HG02938 (cell line): ENCODE results near the gene TRIO.

Experiments used
- ATAC-seq: cut with Tn5 transposase; IDR thresholded peaks from one replicate; pipeline ENCODE4 v1.9.1; 2021; ENCODE audit warnings: mild to moderate bottlenecking, moderate library complexity; ENCODE audit not compliant: unreplicated experiment

Gene TRIO

DNA sequence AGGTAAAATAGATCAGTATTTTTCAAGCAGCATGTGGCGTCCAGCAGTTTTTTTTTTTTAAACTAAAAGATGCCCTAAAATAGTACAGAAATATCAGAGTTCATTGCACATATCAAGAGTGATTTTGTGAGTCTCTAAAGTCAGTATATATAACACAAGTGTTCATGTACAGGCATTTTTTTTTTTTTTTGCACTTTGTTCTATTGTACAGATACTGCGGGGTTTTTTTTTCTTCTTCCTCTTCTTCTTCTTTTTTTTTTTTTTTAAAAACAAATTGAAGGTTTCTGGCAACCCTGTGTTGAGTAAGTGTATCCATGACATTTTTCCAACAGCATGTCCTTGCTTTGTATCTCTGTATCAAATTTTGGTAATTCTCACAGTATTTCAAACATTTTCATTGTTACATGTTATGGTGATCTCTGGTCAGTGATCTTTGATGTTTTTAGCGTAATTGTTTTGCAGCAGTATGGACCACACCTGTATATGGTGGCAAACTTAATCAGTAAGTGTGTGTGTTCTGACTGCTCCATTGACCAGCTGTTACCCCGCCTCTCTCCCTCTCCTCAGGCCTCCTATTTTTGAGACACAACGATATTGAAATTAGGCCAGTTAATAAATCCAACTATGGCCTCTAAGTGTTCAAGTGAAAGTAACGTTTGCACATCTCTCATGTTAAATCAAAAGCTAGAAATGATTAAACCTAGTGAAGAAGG lies 76.8 kb downstream of the TRIO start:
- ATAC-seq = no peak

- ATAC-seq = no peak
Measured at GRCh38 chr5:14220642-14221041, 77.5 kb downstream of the TRIO start.

- ATAC-seq = no peak
Measured at GRCh38 chr5:14221732-14222131, 78.6 kb downstream of the TRIO start.

DNA sequence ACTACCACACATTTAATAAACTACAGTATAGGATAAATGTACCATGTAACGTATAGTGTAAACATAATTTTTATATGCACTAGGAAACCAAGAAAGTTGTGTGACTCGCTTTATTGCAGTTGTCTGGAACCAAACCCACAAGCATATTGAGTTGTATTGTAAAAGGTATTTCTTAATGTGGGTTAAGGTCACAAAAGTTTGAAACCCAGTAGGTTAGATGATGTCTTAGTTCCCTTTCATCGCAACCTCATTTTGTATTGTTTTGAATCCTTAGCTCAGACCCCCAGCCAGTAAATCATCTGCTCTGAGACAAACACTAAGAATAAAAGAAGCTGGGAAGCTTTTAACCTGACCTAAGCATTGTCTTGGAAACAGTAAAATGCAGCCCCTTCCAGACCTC lies 79.1 kb downstream of the TRIO start:
- no peak for ATAC-seq

- no peak for ATAC-seq
Measured at GRCh38 chr5:14223372-14223771, 80.2 kb downstream of the TRIO start.

DNA sequence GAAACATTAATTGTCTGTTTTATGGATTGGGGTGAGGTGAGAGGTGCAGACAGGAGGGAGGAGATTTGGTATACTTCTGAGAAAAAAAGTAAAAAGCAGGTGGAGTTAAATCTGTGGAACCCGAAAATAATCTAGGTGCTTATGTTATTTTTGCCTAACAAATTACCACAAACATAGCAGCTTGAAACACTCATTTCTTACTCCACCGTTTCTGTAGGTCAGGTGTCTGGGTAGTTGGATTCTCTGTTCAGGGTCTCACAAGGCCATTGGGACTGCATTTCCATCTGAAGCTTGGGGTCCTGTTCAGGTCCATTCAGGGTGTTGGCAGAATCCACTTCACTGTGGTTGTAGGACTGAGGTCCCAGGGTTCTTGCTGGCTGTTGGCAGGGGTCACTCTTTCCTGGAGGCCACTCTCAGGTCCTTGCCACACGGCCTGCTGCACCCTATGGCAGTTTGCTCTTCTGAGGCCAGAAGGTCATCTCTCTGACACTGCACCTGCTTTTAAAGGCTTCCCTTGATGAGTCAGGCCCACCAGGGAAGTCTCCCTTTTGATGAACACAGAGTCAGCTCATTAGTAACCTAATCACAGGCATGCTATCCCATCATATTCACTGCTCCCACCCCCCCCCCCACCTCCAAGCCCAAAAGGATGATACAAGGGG lies 82.2 kb downstream of the TRIO start:
- ATAC-seq = peak; percentile 42

DNA sequence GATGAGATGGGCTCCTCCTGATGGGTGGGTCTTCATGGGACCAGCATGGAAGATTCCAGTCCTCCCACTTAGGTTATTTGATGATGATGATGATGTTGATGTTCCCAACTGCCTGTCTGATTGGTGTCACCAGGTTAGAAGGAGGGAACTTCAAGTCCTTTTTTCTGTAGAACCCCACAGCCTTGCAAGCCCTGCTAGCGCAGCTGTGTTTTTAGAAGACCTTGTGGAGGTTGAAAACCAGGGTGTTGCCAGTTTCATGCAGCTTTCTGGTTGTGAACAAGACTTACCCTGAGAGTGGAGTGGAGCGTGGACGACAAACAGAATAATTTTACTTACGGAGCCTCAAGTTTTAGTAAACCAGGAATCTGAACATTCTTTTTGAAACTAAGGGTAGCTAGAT lies 83.0 kb downstream of the TRIO start:
- ATAC-seq = no peak

DNA sequence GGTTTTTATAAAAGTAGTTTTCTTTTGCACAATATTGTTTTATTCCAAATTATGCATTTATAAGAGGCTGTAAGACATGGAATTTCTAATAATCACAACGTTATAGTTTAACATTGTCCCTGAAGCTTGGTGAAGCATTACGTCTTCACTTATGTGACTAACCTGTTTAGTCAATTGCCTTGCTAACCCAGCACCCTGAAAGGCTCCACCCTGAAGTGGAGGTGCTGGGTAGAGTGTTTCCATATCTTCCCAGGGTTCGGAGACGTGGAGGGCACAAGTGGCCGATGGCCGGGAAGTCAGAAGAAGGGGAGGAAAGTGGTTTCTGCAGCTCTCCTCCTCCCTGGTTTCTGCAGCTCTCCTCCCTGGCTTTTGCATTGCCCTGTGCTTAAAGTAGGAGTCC lies 83.4 kb downstream of the TRIO start:
- no peak for ATAC-seq

- ATAC-seq = no peak
Measured at GRCh38 chr5:14226992-14227391, 83.8 kb downstream of the TRIO start.

DNA sequence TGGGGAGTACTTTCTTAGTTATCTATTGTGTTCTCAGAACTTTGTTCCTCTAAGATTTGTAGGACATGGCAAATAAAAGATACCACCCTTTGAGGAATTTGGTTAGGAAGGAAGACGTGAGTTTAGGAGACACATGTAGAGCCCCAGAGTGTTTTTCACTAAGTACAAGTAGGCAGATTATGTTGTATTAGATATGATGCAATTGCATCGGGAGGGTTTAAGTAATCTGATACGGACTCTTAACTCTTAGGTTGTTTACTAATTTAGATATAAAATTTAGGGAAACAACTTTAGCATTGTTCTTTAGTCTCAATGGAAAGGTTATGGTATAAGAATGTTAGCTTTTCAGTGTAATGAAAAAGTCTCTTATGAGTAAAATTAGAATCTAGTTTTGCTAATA lies 84.4 kb downstream of the TRIO start:
- ATAC-seq = no peak

DNA sequence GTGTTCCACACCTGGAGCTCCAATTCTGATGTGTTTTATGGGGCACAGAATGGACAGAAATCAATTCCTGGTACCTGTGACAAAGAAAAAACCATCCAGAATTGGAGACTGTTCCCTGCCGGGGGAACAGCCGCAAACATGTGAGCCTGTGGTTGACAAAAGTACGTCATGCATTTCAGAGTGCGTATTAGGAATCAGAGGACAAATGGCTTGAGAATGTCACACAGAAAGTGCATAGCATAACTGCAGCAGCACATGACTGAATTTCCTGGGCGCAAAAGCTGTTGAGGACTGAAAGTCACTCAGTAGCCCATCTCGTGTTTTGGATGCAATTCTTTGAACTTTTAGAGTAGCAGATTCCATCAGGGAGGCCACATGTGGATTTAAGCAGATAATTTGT lies 85.1 kb downstream of the TRIO start:
- ATAC-seq = no peak

- ATAC-seq = no peak
Measured at GRCh38 chr5:14229181-14229580, 86.0 kb downstream of the TRIO start.

DNA sequence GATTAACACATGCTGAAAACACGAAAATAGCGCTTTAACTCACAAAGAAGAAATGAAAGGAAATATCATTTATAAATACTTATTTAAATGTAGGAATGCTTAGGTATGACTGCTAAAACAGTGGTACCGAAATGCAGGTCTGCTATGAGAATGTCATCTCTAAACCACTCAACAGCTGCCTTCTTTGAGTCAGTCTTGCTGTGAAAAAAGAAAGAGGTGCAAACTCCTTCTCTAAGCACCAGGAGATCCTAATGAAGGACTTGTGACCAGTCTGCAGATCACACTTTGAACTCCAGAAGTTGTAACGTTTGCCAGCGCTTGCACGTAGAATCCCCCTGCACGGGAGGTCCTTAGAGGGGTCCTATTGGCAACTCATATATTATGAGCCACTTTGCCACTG lies 86.6 kb downstream of the TRIO start:
- no peak for ATAC-seq

DNA sequence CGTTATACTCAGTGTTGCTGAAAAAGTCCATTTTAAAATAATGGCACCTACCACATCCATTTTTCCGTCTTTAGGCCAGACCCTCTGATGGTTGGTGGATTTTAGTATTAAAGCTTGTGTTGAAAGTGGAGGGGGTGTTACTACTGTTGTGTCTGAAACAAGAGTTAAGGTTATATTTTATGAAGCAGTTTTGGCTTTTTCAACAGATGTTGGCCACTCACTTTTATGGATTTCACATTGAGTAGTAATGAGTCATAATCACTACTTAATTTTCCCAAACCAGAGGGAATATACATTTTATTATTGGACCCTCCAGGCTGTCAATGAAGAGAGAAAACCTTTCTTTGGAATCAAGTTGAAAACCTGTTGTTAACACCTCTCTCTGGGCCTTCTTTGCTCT lies 88.0 kb downstream of the TRIO start:
- no peak for ATAC-seq

DNA sequence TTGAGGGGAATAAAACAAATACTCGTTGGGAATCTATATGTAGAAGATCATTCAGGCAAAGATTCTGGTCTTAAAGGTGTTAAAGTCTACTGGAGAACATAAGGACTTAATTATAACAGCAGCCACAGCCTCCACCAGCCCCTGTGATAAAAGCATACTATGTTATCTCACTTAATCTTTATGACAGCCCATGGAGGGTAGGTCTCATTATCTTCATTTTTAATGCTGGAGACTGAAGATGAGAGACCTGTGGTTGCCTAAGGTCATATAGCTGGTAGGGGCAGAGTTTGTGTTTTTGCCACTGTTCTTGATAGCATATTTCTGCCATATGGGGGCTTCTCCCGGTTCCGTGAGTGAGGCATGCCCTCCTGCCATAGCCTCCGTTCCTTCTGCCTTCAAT lies 88.7 kb downstream of the TRIO start:
- ATAC-seq = no peak

DNA sequence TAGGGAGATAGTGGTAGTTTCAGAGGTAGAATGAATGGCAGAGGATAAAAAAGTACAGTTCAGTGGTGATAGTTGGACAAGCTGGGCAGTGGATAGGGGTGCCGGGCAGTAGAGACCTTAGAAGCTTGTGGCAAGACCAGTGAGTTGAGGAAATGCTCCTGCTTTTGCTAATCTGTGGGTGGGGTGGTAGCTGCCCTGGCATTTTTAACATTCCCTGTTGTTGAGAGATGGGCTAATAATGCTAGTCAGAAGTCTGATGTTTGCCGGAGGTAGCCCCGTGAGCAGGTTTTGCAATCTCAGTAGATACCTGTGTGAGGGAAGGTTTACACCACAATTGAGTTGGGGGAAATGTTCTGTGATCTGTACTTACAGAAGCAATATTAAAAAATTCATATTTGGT lies 91.1 kb downstream of the TRIO start:
- no peak for ATAC-seq

GRCh38 chr5:14235872-14236271 lies 92.7 kb downstream of the TRIO start:
- peak; percentile 82 for ATAC-seq

DNA sequence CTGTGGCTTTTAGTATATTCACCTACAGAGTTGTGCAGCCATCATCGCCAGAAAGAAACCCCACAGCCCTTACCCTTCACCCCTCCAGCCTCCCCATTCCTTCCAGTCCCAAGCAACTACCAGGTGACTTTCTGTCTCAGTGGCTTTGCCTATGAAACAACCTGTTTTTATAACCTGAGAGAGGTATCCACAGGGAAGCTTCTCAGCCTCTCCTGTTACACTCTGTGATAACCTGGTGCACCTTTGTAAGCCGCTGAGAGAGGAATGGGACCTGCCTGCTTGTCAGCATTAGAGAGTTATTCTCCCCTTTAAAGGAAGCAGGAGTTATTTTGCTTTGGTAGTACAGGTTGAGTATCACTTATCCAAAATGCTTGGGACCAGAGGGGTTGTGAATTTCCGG lies 93.6 kb downstream of the TRIO start:
- no peak for ATAC-seq

DNA sequence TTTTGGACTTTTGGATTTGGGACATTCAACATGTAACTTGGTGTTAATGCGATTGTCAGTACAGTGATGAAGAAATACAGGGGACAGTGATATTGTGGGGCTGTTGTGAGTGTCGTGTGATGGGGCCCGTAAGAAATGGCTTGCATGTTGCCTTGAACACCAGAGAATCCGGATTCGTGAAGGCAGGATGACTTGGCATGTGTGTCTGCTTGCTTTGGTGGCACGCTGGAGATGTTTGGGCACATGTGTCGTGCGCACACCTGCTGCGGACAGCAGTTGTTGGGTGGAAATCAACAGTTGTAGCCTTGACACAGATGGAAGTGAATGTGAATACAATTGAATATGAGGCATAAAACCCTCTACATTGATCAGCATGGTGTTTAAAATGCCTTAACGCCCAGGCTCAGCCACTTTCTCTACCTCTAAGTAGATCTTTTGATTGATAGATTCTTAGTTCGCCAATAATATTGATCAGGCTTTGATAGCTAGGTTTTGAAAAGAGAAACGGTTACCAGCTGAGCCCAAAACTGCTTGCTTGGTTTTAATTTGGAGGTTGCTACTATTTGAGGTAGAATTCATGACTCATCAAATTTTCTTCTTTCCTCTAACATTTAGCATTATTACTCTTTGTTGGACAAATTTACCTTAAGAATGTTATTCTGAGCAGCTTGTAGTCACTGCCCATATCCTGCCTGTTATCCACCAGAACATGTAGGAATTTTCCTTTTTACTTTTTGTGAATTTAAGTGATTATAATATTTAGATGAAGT lies 94.4 kb downstream of the TRIO start:
- no peak for ATAC-seq

GRCh38 chr5:14238272-14238671 lies 95.1 kb downstream of the TRIO start:
- ATAC-seq = no peak

- ATAC-seq = no peak
Measured at GRCh38 chr5:14239404-14239803, 96.3 kb downstream of the TRIO start.

- no peak for ATAC-seq
Measured at GRCh38 chr5:14239951-14240350, 96.8 kb downstream of the TRIO start.
